ENCODE results near the gene DTX2.
"Not testable (repeated sequence)": the region's sequence is repeated elsewhere in the genome, so short reads cannot be mapped to it uniquely, and the experiment has no call there.

DTX2 gene

GRCh38 chr7:76461464-76462101 lies at the start of gene DTX2:
DTX2 (plus strand) TSS chr7:76461709; CDS start chr7:76480510, 18,801 bp downstream.
- H3K9ac ChIP-seq (ENCODE audit: low read depth in 1 of 2, low read length in 2 of 2); H3K4me1 ChIP-seq (ENCODE audit: control insufficient read depth in 1 of 2, insufficient read depth in 2 of 2, low read length in 2 of 2); H3K9me3 ChIP-seq (ENCODE audit: control insufficient read depth in 1 of 2, low read length in 2 of 2); H3K36me3 ChIP-seq (ENCODE audit: control insufficient read depth in 1 of 2, insufficient read depth in 2 of 2, low read length in 2 of 2); H3K4me3 ChIP-seq (ENCODE audit: low read depth in 1 of 2, low read length in 2 of 2); H3K27me3 ChIP-seq (ENCODE audit: control insufficient read depth in 1 of 2, insufficient read depth in 2 of 2, low read length in 2 of 2): not testable (repeated sequence)
- peak within 1 kb of the TSS; percentile 56 for H3K27ac ChIP-seq (ENCODE audit: low read depth, low read length)

- Histone ChIP-seq H3K4me1 (ENCODE audit: control insufficient read depth in 1 of 2, insufficient read depth in 2 of 2, low read length in 2 of 2) (no peaks in the 10 kb centered on the region), H3K27ac (ENCODE audit: low read depth, low read length) (no peak overlapping the region), H3K9ac (ENCODE audit: low read depth in 1 of 2, low read length in 2 of 2) (no peak overlapping the region), H3K4me3 (ENCODE audit: low read depth in 1 of 2, low read length in 2 of 2) (no peak overlapping the region), H3K9me3 (ENCODE audit: control insufficient read depth in 1 of 2, low read length in 2 of 2) (no peaks in the 10 kb centered on the region), H3K27me3 (ENCODE audit: control insufficient read depth in 1 of 2, insufficient read depth in 2 of 2, low read length in 2 of 2) (no peaks in the 10 kb centered on the region), H3K36me3 (ENCODE audit: control insufficient read depth in 1 of 2, insufficient read depth in 2 of 2, low read length in 2 of 2) (no peaks in the 10 kb centered on the region)
Observed at GRCh38 chr7:76412249-76412648, 49.3 kb upstream of the DTX2 start.

GRCh38 chr7:76417654-76418310 lies 43.7 kb upstream of the DTX2 start:
- not testable (repeated sequence) for H3K9me3 ChIP-seq (ENCODE audit: control insufficient read depth in 1 of 2, low read length in 2 of 2); H3K27ac ChIP-seq (ENCODE audit: low read depth, low read length); H3K9ac ChIP-seq (ENCODE audit: low read depth in 1 of 2, low read length in 2 of 2); H3K36me3 ChIP-seq (ENCODE audit: control insufficient read depth in 1 of 2, insufficient read depth in 2 of 2, low read length in 2 of 2); H3K4me1 ChIP-seq (ENCODE audit: control insufficient read depth in 1 of 2, insufficient read depth in 2 of 2, low read length in 2 of 2); H3K27me3 ChIP-seq (ENCODE audit: control insufficient read depth in 1 of 2, insufficient read depth in 2 of 2, low read length in 2 of 2); H3K4me3 ChIP-seq (ENCODE audit: low read depth in 1 of 2, low read length in 2 of 2)

DNA sequence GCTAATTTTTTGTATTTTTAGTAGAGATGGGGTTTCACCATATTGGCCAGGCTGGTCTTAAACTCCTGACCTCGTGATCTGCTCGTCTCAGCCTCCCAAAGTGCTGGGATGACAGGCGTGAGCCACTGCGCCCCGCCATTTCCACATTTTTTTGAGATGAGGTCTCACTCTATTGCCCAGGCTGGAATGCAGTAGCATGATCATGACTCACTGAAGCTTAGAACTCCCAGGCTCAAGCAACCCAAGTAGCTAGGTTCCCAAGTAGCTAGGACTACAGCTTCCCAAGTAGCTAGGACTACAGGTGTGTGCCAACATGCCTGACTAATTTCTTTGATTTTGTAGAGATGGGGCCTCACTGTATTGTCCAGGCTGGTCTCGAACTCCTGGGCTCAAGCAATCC lies 40.4 kb upstream of the DTX2 start:
- not testable (repeated sequence) for H3K27me3 ChIP-seq (ENCODE audit: control insufficient read depth in 1 of 2, insufficient read depth in 2 of 2, low read length in 2 of 2); H3K4me3 ChIP-seq (ENCODE audit: low read depth in 1 of 2, low read length in 2 of 2); H3K9ac ChIP-seq (ENCODE audit: low read depth in 1 of 2, low read length in 2 of 2); H3K27ac ChIP-seq (ENCODE audit: low read depth, low read length); H3K9me3 ChIP-seq (ENCODE audit: control insufficient read depth in 1 of 2, low read length in 2 of 2); H3K4me1 ChIP-seq (ENCODE audit: control insufficient read depth in 1 of 2, insufficient read depth in 2 of 2, low read length in 2 of 2); H3K36me3 ChIP-seq (ENCODE audit: control insufficient read depth in 1 of 2, insufficient read depth in 2 of 2, low read length in 2 of 2)

DNA sequence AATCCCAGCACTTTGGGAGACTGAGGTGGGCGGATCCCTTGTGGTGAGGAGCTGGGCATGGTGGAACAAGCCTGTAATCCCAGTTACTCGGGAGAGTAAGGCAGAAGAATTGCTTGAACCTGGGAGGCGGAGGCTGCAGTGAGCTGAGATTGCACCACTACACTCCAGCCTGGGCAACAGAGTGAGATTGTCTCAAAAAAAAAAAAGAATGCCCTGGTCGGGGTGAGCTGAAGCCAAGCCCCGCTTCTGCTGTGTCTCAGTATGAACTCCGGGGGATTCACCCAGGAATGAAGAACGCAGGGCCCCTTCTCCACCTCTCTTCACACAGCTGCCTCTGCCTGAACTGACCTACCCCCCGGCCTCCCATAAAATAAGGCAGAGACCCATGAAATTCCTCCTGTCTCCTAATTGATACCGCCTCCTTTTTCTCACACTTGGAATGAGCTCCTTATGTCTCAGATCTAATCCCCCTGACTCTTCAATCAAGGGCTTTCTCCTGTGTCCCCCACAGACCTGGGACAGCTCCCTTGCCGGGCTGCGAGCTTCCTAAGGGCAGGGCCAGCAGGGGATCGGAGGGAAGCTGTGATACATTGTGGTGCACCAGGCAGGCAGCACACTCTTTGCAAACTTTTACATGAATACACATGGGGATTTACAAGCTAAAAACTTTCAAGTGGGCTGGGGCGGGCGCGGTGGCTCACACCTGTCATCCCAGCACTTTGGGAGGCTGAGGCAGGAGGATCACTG lies 37.7 kb upstream of the DTX2 start:
- Histone ChIP-seq H3K4me1 (ENCODE audit: control insufficient read depth in 1 of 2, insufficient read depth in 2 of 2, low read length in 2 of 2) (no peaks in the 10 kb centered on the region), H3K27me3 (ENCODE audit: control insufficient read depth in 1 of 2, insufficient read depth in 2 of 2, low read length in 2 of 2) (no peaks in the 10 kb centered on the region), H3K9me3 (ENCODE audit: control insufficient read depth in 1 of 2, low read length in 2 of 2) (no peaks in the 10 kb centered on the region), H3K27ac (ENCODE audit: low read depth, low read length) (no peak overlapping the region), H3K36me3 (ENCODE audit: control insufficient read depth in 1 of 2, insufficient read depth in 2 of 2, low read length in 2 of 2) (no peaks in the 10 kb centered on the region), H3K9ac (ENCODE audit: low read depth in 1 of 2, low read length in 2 of 2) (no peak overlapping the region), H3K4me3 (ENCODE audit: low read depth in 1 of 2, low read length in 2 of 2) (no peak overlapping the region)

DNA sequence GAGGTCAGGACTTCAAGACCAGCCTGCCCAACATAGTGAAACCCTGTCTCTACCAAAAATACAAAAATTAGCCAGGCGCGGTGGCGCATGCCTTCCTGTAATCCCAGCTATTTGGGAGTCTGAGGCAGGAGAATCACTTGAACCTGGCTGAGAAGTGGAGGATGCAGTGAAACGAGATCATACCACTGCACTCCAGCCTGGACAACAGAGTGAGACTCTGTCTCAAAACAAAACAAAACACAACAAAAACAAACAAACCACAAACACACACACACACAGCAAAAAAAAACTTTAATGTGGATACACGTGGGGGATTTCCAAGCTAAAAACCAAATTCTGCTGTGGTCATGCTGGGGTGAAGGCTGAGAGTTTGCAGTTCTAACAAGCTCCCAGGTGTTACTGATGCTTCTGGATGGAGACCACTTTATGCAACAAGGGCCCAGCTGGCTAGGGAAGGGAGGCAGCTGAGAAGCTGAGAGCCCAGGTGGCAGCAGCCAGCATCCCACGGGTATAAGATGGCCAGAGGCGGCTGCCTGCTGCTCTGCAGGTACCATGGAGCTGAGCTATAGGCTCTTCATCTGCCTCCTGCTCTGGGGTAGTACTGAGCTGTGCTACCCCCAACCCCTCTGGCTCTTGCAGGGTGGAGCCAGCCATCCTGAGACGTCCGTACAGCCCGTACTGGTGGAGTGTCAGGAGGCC lies 36.9 kb upstream of the DTX2 start, which contains the start of gene ZP3:
ZP3 (plus strand) TSS at position 538 of the 699 bp plus-strand sequence; CDS start at position 553, 15 bp downstream.
- Histone ChIP-seq H3K27ac (ENCODE audit: low read depth, low read length) (no peak within 1 kb of the TSS), H3K27me3 (ENCODE audit: control insufficient read depth in 1 of 2, insufficient read depth in 2 of 2, low read length in 2 of 2) (no peaks in the 10 kb centered on the region), H3K4me3 (ENCODE audit: low read depth in 1 of 2, low read length in 2 of 2) (no peak within 1 kb of the TSS), H3K9me3 (ENCODE audit: control insufficient read depth in 1 of 2, low read length in 2 of 2) (no peaks in the 10 kb centered on the region), H3K9ac (ENCODE audit: low read depth in 1 of 2, low read length in 2 of 2) (no peak within 1 kb of the TSS), H3K36me3 (ENCODE audit: control insufficient read depth in 1 of 2, insufficient read depth in 2 of 2, low read length in 2 of 2) (no peaks in the 10 kb centered on the region), H3K4me1 (ENCODE audit: control insufficient read depth in 1 of 2, insufficient read depth in 2 of 2, low read length in 2 of 2) (no peaks in the 10 kb centered on the region)

DNA sequence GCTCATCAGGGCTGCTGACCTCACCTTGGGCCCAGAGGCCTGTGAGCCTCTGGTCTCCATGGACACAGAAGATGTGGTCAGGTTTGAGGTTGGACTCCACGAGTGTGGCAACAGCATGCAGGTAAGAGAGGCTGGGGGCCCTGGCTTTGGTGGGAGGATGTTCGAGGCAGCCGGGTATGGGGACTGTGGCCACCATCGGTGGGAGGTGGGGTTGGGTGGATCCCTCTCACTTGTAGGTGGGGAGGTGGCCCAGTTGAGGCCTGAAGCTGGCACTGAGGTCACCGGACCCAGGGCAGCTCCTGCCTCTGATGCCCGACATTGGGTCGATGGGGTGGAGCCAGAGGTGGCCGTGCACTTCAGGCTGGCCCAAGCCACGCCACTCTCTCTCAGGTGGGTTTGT lies 36.4 kb upstream of the DTX2 start:
- Histone ChIP-seq H3K4me1 (ENCODE audit: control insufficient read depth in 1 of 2, insufficient read depth in 2 of 2, low read length in 2 of 2) (no peaks in the 10 kb centered on the region), H3K4me3 (ENCODE audit: low read depth in 1 of 2, low read length in 2 of 2) (no peak overlapping the region), H3K27ac (ENCODE audit: low read depth, low read length) (no peak overlapping the region), H3K27me3 (ENCODE audit: control insufficient read depth in 1 of 2, insufficient read depth in 2 of 2, low read length in 2 of 2) (no peaks in the 10 kb centered on the region), H3K9me3 (ENCODE audit: control insufficient read depth in 1 of 2, low read length in 2 of 2) (no peaks in the 10 kb centered on the region), H3K9ac (ENCODE audit: low read depth in 1 of 2, low read length in 2 of 2) (no peak overlapping the region), H3K36me3 (ENCODE audit: control insufficient read depth in 1 of 2, insufficient read depth in 2 of 2, low read length in 2 of 2) (no peaks in the 10 kb centered on the region)

DNA sequence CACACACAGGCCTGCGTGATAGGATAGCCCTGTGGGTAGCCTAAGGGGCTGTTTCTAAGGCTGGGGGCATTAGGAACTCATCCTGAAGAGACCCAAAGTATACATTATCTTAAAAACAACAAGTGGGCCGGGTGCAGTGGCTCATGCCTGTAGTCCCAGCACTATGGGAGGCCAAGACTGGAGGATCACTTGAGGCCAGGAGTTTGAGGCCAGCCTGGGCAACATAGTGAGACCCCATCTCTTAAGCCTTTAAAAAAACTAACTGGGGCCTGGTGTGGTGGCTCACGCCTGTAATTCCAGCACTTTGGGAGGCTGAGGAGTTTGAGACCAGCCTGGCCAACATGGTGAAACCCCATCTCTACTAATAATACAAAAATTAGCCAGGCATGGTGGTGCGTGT lies 36.0 kb upstream of the DTX2 start:
- H3K27ac ChIP-seq (ENCODE audit: low read depth, low read length); H3K9ac ChIP-seq (ENCODE audit: low read depth in 1 of 2, low read length in 2 of 2); H3K4me1 ChIP-seq (ENCODE audit: control insufficient read depth in 1 of 2, insufficient read depth in 2 of 2, low read length in 2 of 2); H3K9me3 ChIP-seq (ENCODE audit: control insufficient read depth in 1 of 2, low read length in 2 of 2); H3K4me3 ChIP-seq (ENCODE audit: low read depth in 1 of 2, low read length in 2 of 2); H3K27me3 ChIP-seq (ENCODE audit: control insufficient read depth in 1 of 2, insufficient read depth in 2 of 2, low read length in 2 of 2); H3K36me3 ChIP-seq (ENCODE audit: control insufficient read depth in 1 of 2, insufficient read depth in 2 of 2, low read length in 2 of 2): not testable (repeated sequence)

DNA sequence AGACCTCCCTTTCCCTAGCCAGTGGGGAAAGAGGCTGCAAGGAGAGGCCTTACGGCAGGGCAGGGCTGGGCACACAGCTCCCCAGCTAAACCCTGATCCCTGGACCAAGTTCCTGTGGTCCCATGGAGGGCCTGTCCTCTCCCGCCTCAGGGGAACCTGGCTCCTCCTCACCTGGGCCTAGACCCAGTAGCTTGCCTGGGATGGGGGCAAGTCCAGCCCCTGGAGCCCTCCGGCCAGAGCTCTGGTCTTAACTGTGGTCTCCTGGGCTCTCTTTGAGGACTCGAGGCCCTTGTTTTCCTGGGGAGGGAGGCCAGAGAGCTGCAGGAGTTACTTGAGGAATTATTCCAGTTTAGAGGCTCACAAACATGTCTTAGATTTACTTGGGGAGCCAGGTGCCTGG lies 35.3 kb upstream of the DTX2 start:
- H3K9ac ChIP-seq (ENCODE audit: low read depth in 1 of 2, low read length in 2 of 2): no peak overlapping the region
- H3K4me1 ChIP-seq (ENCODE audit: control insufficient read depth in 1 of 2, insufficient read depth in 2 of 2, low read length in 2 of 2): no peaks in the 10 kb centered on the region
- H3K9me3 ChIP-seq (ENCODE audit: control insufficient read depth in 1 of 2, low read length in 2 of 2): no peaks in the 10 kb centered on the region
- H3K4me3 ChIP-seq (ENCODE audit: low read depth in 1 of 2, low read length in 2 of 2): no peak overlapping the region
- H3K27ac ChIP-seq (ENCODE audit: low read depth, low read length): no peak overlapping the region
- H3K27me3 ChIP-seq (ENCODE audit: control insufficient read depth in 1 of 2, insufficient read depth in 2 of 2, low read length in 2 of 2): no peaks in the 10 kb centered on the region
- no peaks in the 10 kb centered on the region for H3K36me3 ChIP-seq (ENCODE audit: control insufficient read depth in 1 of 2, insufficient read depth in 2 of 2, low read length in 2 of 2)

DNA sequence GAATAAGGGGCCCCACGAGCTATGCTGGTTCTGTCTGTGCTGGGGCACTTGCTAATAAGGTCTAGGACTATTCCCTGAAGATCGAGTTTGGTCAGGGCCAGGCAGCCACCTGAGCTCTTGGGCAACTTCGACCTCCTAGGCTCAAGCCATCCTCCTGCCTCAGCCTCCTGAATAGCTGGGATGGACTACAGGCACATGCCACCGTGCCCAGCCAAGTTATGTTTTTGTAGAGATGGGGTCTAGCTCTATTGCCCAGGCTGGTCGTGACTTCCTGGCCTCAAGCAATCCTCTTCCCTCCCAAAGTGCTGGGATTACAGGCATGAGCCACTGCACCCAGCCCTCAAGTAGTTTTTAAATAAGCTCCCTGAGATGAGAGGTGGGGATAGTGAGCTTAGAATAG lies 33.9 kb upstream of the DTX2 start:
- Histone ChIP-seq H3K9ac (ENCODE audit: low read depth in 1 of 2, low read length in 2 of 2) (no peak overlapping the region), H3K4me1 (ENCODE audit: control insufficient read depth in 1 of 2, insufficient read depth in 2 of 2, low read length in 2 of 2) (no peaks in the 10 kb centered on the region), H3K4me3 (ENCODE audit: low read depth in 1 of 2, low read length in 2 of 2) (no peak overlapping the region), H3K27me3 (ENCODE audit: control insufficient read depth in 1 of 2, insufficient read depth in 2 of 2, low read length in 2 of 2) (no peaks in the 10 kb centered on the region), H3K36me3 (ENCODE audit: control insufficient read depth in 1 of 2, insufficient read depth in 2 of 2, low read length in 2 of 2) (no peaks in the 10 kb centered on the region), H3K27ac (ENCODE audit: low read depth, low read length) (no peak overlapping the region), H3K9me3 (ENCODE audit: control insufficient read depth in 1 of 2, low read length in 2 of 2) (no peaks in the 10 kb centered on the region)
